GM19328 (cell line): ENCODE results near the gene RIPOR2.

Source experiments
- ATAC-seq: cut with Tn5 transposase; IDR thresholded peaks from one replicate; pipeline ENCODE4 v1.9.1; 2021; ENCODE audit warnings: mild to moderate bottlenecking, moderate library complexity; ENCODE audit not compliant: unreplicated experiment

Gene RIPOR2

DNA sequence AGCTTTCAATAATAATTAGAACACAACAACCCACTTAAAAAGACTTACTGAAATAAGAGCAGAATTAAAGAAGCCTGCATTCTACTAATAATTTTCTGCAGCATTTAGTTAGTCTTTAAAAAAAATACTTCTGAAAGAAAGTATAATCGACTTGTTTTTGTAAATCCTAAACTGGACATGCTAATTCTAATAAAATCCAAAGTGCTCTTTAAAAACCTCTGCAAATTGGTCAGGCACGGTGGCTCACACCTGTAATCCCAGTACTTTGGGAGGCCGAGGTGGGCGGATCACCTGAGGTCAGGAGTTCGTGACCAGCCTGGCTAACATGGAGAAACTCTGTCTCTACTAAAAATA, 79.5 kb downstream of the RIPOR2 start:
- ATAC-seq: no peak

DNA sequence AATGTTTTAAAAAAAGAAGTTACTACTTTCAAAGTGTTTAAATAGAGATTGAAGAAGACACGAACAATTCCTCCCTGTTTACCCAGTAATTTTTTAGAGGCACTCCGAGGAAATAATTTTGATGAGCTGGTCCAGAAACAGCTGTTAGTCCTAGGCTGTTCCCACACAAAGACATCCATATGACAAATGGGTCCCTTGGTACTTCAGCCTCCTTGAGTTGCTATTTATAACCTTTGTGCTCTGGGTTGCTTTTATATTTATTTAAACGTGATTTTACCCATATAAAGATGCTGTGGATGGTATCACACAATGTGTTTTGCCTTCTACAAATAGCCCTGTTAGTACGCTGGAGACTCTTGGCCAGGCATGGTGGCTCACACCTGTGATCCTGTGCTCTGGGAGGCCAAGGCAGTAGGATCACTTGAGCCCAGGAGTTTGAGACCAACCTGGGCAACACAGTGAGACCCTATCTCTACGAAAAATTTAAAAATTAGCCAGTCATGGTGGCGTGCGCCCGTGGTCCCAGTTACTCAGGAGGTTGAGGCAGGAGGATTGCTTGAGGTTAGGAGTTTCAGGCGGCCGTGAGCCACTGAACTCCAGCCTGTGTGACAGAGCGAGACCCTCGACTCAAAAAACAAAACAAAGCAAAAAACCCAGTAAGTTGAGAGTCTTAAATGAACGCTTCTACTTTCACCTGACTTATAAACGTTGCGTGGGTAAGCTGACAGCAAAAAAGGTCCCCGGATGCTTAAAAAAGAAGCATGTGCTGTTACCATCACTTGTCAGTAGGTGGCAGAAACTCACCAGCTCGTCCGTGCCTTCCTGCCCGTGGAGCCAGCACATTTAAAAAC, 80.1 kb downstream of the RIPOR2 start:
- ATAC-seq: no peak

DNA sequence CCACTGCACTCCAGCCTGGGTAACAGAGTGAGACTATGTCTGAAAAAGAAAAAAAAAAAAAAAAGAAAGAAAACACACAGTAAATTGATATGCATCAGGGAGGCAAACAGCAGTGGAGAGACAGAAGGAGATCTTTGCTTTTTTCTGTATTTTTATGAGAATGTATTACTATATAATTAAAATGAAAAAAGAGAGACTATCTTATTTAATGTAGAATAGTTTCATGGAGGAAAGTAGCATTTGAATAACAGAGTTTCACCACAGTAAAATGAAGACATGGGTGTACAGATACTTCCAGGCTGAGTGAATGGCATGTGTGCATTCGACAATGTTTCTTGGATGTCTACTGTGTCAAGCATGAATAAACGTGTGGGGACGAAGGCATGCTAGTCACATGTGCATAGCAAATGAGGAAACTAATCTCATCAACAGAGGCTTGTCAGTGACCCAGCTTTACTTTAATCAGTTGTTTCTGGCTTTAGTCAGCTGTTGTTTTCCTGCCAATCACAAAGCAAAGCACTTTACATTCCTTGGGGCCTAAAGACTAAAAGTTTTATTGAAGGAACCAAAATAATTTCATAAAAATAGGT, 81.6 kb downstream of the RIPOR2 start:
- ATAC-seq: no peak

DNA sequence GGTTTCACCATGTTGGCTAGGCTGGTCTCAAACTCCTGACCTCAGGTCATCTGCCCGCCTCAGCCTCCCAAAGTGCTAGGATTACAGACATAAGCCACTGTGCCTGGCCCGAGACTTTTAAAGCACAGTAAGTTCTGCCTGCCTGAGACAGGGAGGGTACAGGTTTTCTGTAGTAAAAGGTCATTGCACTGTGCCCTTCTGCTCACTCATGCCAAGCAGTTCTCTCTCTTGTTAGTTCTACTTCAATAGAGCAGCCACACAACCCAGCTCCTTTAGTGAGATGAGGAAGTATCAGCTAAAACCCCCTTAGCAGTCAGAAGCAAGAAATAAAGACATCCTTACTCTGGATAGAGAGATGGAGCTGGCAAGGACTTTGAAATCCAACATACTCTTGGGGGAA, 84.7 kb downstream of the RIPOR2 start:
- ATAC-seq: no peak

DNA sequence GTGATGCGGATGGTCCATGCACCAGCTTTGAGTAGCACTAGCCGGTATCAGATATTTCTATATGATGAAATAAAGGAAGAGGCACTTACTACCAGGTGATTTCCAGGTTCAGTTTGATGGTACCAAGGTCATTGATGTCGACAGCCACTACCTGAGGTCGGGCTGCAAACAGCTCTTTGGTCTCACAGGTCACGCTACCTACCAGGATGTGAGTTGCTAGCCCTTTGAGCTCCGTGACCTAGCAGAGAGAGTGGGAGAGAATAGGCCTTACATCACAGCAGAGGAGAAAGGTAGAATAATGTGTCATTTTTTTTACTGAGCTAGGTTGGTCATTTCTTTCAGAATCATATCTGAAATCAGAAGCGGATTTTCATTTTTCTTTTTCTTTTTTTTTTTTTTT, 86.0 kb downstream of the RIPOR2 start:
- ATAC-seq: no peak

DNA sequence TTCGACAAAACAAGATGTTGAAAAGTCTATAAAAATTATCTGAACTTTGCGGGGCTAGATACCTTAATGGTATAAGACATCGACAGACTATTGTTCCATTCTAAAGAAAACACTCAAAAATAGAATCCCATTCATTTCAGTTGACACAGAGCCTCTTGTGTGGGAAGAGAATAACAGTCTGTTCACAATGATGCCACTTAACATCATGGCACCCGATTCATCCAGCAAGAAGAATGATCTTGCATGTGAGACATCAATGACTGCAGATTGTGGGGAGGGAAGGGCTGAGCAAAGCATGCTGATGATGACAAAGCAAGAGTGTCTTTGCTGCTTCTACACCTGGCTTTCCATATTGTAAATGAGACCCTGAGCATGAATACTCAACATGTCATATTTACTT, 87.3 kb downstream of the RIPOR2 start:
- no peak for ATAC-seq

DNA sequence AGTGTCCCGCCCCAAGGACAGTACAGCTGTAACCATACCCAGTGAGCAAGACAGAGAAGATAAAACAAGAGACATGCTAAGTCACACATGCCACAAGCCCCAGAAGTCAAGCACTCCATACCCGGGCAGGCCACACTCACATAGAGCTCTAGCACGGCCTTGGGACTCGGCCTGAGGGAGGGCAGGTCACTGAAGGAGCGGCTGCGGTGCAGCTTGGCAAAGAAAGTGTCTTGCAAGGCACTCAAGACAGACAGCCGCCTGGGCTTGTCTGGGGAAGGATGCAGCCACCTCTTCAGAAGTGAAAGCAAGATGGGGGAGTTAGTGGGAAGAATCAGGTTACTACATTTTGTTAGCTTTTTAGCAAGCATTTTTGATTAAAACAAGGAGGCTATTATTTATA, 88.4 kb downstream of the RIPOR2 start:
- no peak for ATAC-seq

DNA sequence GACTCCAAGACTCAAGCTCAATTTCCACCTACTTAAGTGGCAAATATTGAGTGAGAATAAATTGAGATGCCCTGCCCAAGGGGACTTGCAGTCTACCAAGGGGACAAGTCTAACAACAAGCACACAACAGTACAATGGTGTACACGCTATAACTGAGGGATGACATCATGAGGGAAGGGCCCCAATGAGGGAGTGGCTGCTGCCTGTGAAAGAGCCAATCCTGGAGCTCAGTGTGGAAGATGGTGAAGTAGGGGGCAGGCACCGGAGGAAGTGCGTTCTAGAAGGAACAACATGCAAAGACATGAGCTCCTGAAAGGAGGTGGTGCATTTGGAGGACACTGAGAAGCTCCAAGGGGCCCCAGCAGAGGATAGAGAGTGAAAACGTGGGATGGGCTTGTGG, 90.2 kb downstream of the RIPOR2 start:
- no peak for ATAC-seq

DNA sequence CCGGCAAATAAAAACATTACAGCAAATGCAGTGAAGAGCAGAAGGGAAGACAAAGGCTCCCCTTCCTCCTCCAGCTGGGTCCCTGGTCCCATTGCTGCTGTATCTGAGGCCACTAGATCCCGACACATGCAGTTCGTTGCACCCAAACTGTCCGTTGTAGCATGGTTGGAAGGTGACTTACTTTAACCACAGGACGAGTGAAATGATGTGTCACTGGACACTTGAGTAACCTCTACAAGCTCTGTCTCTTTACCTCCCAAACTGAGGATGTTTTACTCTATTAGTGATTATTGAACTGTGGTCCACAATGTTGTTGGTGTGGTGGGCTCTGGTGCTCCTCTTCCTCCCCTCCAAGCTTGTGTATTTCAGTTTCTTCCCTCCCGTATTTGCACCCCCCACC, 90.9 kb downstream of the RIPOR2 start:
- no peak for ATAC-seq

DNA sequence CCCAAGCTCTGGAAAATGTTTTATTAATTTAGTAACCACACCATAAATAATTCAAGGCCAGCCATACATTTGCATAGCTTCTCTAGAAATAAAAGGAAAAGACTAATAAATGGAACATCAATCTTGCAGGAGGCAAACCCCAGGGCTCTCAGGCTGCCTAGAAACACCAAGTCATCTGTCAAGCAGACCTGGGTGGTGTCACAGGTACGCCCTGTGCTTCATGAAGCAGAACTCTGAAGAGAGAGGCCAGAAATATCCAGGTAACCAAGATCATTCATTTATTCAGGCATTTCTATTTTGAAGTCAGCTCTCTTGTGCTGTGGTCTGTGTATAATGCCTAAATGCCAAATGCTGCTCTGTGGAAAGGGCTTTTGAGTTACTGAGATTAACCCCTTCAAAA, 91.7 kb downstream of the RIPOR2 start:
- no peak for ATAC-seq

DNA sequence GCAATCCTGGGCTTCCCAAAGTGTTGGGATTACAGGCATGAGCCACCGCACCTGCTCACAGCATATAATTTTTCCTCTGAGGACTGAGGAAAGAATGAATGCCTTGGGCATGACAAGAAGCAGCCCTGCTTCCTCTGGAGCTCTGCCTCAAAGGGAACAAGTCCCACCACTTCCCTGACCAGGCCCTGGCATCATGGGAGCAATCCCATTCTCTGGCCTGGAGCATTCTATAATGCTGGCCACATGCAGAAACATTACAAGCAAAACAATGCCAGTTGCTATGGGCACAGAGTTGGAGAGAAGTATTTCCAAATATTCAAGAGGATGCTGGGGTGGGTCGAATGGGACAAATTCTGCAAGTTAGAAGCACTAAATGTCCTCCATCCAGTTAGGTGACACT, 95.6 kb downstream of the RIPOR2 start:
- no peak for ATAC-seq

DNA sequence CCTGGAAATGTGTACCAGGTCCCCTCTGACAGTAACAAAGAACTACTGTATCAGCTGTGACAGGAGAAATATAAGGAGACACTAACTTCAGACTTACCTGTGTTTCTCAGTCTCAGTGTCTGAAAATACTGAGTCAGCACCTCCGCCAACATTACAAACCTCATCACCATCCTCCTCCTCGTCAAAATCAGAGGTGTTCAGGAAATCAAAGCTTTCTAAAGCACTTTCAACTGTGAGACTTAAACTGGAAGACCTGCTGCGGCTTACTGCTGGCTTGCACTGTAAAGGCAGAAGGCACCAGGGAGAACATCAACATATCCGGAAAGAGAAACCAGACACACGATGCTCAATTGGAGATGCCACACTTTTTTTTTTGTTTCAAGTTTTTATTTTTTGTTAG, 96.8 kb downstream of the RIPOR2 start:
- no peak for ATAC-seq

DNA sequence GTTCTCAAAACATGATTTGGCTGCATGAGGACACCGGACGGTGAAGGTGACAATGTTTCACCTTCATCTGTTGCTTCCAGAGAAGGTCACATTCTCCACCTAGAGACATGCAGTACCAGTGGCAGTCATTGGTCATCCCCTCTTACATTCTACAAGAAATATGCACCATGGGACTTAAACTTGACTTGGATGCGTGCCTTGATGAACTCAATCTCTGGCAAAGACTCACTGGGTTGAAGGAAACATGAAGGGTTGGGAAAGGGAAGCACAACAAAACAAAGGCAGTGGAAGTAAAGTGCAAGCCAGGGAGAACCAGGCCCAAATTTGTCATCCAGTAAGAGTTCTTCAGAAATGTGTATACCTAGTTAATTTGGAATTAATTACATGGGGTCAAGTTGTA, 97.7 kb downstream of the RIPOR2 start:
- no peak for ATAC-seq

DNA sequence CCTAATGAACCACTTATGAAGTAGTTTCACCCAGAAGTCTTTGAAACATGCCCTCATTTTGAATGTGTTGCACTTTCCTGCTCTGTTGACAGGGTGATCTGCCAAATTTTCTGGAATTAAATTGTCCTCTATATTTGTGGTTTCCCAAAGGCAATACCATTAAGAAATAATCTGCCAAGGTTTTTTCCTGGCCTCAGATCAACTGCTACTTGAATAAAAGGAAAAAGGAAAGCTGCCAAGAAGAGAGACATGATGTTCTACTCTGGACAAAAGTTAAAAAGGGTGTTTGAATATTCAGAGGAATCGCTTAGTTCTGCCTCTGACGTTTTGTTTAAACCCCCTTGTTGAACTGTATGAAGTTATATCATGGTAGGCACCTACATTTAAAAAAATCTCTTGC, 99.7 kb downstream of the RIPOR2 start:
- ATAC-seq: no peak

DNA sequence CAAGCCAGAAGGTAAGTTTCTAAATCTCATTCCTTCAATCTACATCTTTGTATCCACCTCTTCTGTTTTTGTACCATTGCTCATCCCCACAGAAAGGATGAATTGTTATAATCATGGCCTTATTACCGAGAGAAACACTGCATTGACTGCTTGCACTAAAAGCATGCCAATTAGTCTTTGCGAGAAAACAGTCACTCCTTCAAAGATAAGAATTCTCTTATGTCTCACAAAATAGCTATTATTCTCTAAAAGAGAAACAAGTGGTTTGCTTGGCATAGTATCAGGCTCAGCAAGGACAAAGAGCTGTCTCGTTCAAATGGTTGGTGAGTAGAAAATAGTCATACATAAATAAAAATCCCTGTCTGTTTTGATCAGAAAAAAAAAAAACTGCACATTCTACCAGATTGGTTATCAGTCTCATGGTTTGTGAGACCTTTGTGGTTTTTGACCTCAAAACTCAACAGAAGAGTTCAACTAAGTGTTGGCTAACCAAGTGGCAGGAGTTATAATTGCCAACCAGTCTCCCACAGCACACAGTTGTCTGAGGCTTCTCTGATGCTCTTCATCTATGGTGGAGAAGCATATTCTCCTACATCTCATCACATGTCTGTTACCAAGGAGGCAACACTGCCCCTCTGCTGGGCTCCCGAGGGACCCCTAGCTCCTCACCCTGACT, 101.9 kb downstream of the RIPOR2 start:
- no peak for ATAC-seq

DNA sequence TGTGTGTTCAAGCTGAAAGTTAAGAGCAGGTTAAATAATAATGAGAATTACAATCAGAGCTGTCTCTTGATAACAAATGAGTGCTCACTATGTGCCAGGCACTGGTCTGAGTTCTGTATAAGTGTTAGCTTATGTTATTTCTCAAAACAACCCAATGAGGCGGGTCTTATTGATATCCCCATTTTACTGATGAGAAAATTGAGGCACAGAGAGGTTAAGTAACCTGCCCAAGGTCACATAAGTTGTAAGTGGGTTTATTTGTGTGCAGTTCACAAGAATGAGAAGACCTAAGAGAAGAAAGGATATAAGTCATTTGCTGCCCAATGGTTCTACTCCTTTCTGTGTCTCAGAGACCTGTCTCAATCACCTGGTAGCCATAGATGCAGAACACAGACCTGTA, 103.0 kb downstream of the RIPOR2 start:
- no peak for ATAC-seq

DNA sequence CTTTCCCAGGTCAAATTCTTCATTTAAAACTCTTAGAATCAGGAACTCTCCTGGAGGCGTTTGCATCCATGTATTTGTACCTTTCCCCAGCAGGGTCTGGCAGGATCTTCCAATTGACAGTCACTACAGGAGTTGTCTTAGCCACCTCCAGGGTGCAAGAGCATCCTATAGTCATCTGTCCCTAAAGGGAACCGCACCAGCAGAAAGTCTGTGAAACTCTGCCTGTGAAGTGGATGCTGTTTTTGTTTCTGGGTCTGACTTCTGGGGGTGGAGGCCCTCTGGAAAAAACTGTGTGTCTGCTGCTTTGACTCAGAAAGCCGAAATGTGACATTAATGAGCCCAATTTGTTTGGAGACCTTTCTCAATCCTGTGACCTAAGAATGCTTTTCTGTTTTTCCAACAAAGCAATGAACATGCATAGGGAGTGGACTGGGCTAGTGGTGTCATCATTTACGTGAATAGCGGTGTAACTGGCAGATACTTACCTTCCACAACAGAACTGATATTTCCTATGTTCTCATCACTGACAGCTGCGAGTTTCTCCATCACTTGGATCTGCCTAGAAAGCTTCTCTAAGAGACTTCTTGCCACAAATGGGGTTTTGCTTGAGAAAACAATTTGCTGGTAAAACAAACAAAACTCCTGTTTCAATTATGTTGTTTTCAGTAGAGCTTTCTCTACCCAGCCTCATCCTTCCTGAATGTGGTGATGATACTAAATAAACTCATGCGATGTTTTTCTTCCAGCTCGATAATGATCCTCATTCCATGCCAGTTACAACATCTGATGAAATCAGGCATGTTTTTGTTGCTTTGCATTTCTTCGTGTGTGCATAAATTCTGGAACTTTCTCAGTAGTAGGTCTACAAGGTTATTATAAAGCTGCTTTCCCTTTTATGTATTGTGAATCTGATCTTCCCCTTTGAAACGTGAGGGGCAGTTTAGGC, 103.7 kb downstream of the RIPOR2 start:
- no peak for ATAC-seq

DNA sequence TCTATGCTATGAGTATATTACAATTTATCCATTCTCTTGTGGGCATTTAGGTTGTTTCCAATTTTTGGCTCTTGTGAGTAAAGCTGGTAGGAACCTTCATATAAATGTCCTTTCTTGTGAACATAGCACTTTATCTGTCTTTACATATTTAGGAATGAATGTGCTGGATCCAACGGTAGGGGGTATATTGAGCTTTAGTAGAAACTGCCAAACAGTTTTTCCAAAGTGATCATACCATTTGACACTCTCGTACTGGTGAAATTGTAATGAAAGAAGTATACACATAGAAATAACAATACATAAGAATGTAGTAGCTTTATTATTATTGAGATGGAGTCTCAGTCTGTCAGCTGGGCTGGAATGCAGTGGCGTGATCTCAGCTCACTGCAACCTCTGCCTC, 106.1 kb downstream of the RIPOR2 start:
- no peak for ATAC-seq

DNA sequence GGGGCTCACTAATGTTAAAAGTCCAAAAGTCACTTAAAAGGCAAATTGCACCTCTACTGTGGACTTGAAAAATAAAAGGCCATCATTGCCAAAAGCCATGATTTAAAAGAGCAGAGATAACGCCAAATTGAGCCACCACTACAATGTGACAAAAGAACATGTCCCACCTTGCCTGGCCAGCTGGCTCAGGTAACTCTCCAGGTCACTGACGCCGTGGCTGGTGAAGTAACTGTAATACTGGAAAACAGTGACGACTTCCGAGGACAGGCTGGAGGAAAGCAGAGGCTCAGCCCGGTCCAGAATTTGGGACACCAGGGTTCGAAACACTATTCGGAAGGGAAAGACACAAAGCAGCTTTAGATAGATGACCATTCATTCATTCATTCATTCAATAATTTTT, 107.8 kb downstream of the RIPOR2 start:
- ATAC-seq: no peak

DNA sequence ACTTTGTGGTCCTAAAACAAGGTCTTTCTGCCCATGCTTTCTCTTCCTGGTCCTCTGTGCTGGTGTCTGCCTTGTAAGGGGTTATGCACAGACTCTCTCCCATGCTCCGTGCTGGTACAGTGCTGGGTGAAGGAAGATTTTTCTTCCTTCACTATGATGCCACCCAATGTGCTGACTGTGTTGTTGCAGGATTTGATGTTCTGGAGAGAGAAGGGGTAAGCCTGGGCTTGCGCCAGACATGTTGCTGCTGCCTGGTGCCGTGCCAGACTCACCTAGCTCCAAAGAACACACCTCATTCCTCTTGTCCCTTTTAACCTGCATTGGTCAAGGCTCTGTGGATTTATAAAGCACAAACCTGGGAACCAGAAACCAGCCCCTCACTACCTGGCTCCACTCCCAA, 108.6 kb downstream of the RIPOR2 start:
- ATAC-seq: no peak

DNA sequence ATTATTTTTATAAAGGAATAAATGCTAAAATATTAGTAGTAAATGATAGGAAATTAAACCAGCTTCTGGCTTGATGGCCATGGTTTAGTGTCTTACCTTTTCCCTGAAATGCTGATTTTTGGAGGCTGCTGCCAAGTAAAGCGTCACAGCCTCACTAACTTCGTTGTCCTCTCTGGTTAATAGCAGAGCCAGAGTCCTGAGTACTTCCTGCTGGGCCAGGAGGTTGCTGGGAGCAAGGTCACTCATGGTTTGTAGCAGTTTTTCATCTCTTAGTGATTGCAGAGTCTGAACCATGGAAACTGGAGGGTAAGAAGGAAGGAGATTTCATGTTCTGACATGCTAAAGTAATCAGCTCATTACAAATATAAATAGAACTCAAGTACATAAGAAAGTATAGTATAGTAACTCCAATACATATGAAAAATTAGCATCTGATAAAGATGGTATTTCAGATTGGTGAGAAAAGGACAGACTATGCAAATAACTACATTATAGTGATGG, 110.6 kb downstream of the RIPOR2 start:
- no peak for ATAC-seq
